Sciatic nerve (tissue), 2 donors: ENCODE data around the gene FN1. TPM values are rescaled to one million over a fixed set of nuclear protein-coding genes. Genes with fewer than 3 reads are reported as not detected.
A peak's percentile ranks its signal among the peaks of the same experiment; 100 is the strongest.
"Not testable (repeated sequence)": the region's sequence is repeated elsewhere in the genome, so short reads cannot be mapped to it uniquely, and the experiment has no call there.

ENCODE experiments used
- ATAC-seq: fragments of 200-7000 bp; cut with Tn5 transposase; one replicate; pipeline ENCODE4 v1.9.1; 2020; ENCODE audit warnings: mild to moderate bottlenecking, moderate library complexity
- DNase-seq: peaks from one replicate; pipeline ENCODE4 v3.0.0-alpha.2; 2020; ENCODE audit warnings: low spot score
- intact Hi-C: fragments of 100-400 bp; cut with DNase I; formaldehyde crosslinking; loops from one replicate; pipeline ENCODE4 v1.14.2; 2022
- total RNA-seq: library from RNA; stranded (reverse); fragmentation: NEBNext Ultra II Directional; extraction: Animal tissue kit (Norgen Biotek cat#: 25700); gene quantifications from one replicate; pipeline ENCODE4 v1.2.1, GENCODE V29; 2021
- donor health status: DM: no; HTN: no; CAD: no.
- donor health status: DM: no; HTN: no; CAD: no.

FN1 gene
- total RNA-seq, 1 donor from 2014 or later: 986 TPM

DNA sequence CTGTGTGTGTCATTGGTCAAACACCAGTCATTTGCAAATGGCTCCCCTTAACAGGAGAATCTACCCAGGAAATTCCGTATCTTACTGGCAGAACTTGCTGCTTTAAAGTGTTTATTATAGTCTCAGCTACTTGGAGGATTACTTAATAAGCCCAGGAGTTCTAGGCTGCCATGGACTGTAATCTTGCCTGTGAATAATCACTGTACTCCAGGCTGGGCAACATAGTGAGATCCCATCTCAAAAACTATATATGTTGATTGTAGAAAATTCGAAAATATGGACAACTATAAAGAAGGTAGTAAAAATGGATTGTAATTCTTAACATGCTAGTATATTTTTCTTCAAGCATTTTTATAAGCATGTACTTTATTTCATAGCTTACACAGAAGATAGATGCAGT, 119.5 kb downstream of the FN1 start:
- no peak for DNase-seq
- ATAC-seq: no peak
- intact Hi-C loops: no loop called here

DNA sequence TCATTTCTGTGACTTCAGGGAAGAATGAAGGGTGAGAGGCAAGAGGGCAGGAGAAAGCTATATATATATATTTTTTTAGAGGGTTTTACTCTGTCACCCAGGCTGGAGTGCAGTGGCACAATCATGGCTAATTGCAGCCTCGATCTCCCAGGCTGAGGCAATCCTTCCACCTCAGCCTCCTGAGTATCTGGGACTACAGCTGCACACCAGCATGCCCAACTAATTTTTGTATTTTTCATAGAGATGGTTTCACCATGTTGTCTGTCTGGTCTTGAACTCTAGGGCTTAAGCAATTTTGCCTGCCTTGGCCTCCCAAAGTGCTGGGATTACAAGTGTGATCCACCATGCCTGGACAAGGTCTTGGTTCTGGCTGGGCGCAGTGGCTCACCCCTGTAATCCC, 120.6 kb downstream of the FN1 start:
- no peak for DNase-seq
- ATAC-seq: no peak
- intact Hi-C loops: no loop called here

DNA sequence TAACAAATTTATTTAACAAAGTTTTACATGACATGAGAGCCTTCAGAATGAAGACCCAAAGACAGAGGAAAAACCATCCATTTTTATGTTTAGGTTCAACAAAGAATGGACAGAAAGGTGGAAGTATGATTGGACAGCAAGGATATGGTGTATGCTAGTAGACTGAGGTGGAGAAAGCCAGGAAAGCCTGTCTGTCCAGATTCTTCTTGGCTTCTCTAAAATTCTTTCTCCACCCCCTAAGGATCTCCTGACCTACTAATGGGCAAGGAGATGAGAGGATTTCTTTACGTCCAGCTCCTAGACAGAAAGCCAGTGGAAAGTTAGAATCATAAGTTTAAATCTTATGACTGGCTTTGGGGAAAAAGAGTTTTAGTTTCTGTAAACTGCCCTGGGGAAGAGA, 121.0 kb downstream of the FN1 start:
- no peak for ATAC-seq
- intact Hi-C loops: no loop called here
- no peak for DNase-seq

DNA sequence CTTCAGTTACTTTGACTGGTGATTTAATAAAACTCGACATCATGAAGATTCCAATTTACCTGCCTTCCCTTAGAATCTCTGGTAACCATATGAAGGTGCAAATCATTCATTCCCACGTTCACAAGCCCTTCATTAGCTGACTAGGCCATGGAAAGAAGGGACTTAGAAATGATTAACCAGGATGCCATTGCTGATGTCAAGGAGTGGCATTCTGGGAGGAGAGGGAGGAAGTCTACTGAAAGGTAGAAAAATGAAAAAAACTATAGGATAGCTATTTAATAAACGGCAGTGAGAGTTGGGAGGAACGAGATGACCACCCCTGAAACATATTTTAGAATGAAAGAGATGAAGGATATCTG, 122.6 kb downstream of the FN1 start:
- no peak for ATAC-seq
- no peak for DNase-seq
- intact Hi-C loops: no loop called here

DNA sequence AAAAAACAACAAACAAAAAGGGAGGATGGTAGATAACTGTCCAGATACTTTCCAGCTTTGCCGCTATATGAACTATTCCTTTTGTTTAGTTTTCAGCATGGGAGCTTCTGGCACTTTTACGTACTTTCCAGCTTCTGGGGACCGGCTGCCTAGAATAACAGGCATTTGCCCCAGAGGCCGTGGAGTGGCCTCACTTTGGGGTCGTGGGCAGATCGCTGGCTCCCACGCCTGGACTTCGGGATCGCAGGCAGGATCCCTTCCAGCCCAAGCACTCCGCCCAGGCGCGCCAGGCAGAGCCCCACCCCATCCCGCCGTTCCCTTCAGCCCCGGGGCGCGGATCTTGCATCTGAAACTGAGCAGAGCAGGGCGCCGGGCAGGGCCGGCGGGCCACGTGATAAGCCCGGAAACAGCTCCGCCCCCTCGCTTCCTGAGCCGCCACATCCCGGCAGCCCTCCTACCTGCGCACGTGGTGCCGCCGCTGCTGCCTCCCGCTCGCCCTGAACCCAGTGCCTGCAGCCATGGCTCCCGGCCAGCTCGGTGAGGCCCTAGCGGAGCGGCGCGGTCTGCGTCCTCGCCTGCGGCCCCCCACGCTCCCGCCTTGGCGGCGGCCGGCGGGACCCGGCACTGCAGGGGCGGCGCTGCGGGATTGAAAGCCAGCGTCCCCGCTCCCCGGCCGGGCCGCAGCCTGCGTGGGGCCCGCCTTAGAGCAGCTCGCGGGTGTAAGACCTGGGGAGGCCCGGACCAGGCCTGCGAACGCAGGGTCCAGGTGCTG, 124.1 kb downstream of the FN1 start, which contains the start of gene ATIC:
TSS of gene ATIC (plus strand) at position 435 of the 772 bp plus-strand sequence. CDS start at position 519, 84 bp downstream.
- intact Hi-C loops: no loop called here
- ATAC-seq (peak; percentile 99), DNase-seq (peak; percentile 95)

DNA sequence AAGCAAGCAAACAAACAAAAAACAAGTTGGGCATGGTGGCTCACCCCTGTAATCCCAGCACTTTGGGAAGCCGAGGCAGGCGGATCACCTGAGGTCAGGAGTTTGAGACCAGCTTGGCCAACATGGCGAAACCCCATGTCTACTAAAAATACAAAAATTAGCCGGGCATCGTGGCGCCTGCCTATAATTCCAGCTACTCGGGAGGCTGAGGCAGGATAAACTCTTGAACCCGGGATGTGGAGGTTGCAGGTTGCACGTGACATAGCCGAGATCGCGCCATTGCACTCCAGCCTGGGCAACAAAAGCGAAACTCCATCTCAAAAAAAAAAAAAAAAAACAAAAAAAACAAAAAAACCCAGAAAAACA, 124.6 kb downstream of the FN1 start:
- ATAC-seq: peak; percentile 5
- intact Hi-C loops, DNase-seq: not testable (repeated sequence)

Other genes with a start within 250 kb of the FN1 start
- gene ATIC, start 124.0 kb downstream of the FN1 start, total RNA-seq: 62.8 TPM